Prostate gland (tissue), 2 donors: ENCODE results near the gene ESRRB. TPM values are rescaled to one million over a fixed set of nuclear protein-coding genes. Genes with fewer than 3 reads are reported as not detected.

Experiments used
- DNase-seq: peaks from one replicate; pipeline ENCODE4 v3.0.0-alpha.2; 2019; ENCODE audit warnings: low spot score
- H3K27ac ChIP-seq, 2 donors: fragments of 200-600 bp; sonication (generic); 2 replicates each; pipeline ENCODE4 v1.5.1; 2017 to 2019
- H3K27me3 ChIP-seq: fragments of 200-600 bp; sonication (generic); replicated peaks from 2 replicates; pipeline ENCODE4 v1.5.1; 2019; ENCODE audit not compliant: insufficient read depth
- H3K36me3 ChIP-seq, 2 donors: fragments of 200-600 bp; sonication (generic); 1 replicate in 1 of 2; 2 replicates in 1 of 2; pipeline versions ENCODE4 v1.5.1 to v1.8.1; 2017 to 2019
- H3K4me1 ChIP-seq: fragments of 200-600 bp; sonication (generic); replicated peaks from 2 replicates; pipeline ENCODE4 v1.5.1; 2019
- H3K4me3 ChIP-seq, 2 donors: fragments of 200-600 bp; sonication (generic); 2 replicates each; pipeline ENCODE4 v1.5.1; 2017 to 2019
- H3K9me3 ChIP-seq: fragments of 200-600 bp; sonication (generic); 2 replicates; pipeline ENCODE4 v1.5.1; 2017
- CTCF ChIP-seq, 4 experiments: fragments of 200-600 bp in 2 of 4; fragments of 450-650 bp in 2 of 4; sonication (generic) in 2 of 4; IDR thresholded peaks; 1 replicate in 3 of 4; 2 replicates in 1 of 4; pipeline ENCODE4 v1.5.1; 2016 to 2019; ENCODE audit warnings: antibody characterized with exemption in 4 of 4, mild to moderate bottlenecking in 2 of 4, moderate library complexity in 2 of 4
- POLR2A ChIP-seq: fragments of 450-650 bp; IDR thresholded peaks from one replicate; pipeline ENCODE4 v1.6.1; 2016; ENCODE audit warnings: antibody characterized with exemption, mild to moderate bottlenecking
- POLR2AphosphoS5 ChIP-seq: sonication (generic); formaldehyde crosslinking; IDR thresholded peaks from one replicate; pipeline ENCODE4 v1.6.1; 2017; ENCODE audit warnings: antibody characterized with exemption
- WGBS: methylation state at CpG from one replicate; pipeline ENCODE4 v1.1.5; 2018; 5-methylcytosine and 5-hydroxymethylcytosine counted together
- intact Hi-C: fragments of 100-400 bp; cut with DNase I; formaldehyde crosslinking; loops from one replicate; pipeline ENCODE4 v1.14.2; 2022
- total RNA-seq, 2 donors: library from RNA; depleted of rRNA; stranded (reverse); fragments of >200 nt; gene quantifications; one replicate each; pipeline ENCODE4 v1.1.0, GENCODE V29; 2016

ESRRB gene
- total RNA-seq, 2 donors from 2014 or later: 0.32 TPM; not detected in 1

- Histone ChIP-seq H3K4me1 (no peaks in the 10 kb centered on the region), H3K36me3 (no peaks in the 10 kb centered on the region), H3K4me3 (no peak overlapping the region), H3K27me3 (no peaks in the 10 kb centered on the region), H3K9me3 (no peaks in the 10 kb centered on the region), H3K27ac (peak overlapping the region in 1 of 2 donors; percentile 11)
- TF ChIP-seq CTCF (IDR thresholded peaks at IDR 0.05) (peak in 1 of 4 experiments; percentile 7), POLR2AphosphoS5 (peak; percentile 37), POLR2A (no peak)
- peak; percentile 74 for DNase-seq
- WGBS: 43% methylated on average over 2 of the region's 2 CpGs
- intact Hi-C loops: no loop called here
Observed at GRCh38 chr14:76550534-76550933, 174.6 kb downstream of the ESRRB start.

- intact Hi-C loops: no loop called here
- Histone ChIP-seq H3K36me3 (no peaks in the 10 kb centered on the region), H3K4me1 (no peaks in the 10 kb centered on the region), H3K9me3 (no peaks in the 10 kb centered on the region), H3K4me3 (no peak overlapping the region), H3K27me3 (no peaks in the 10 kb centered on the region), H3K27ac (no peak overlapping the region)
- TF ChIP-seq POLR2AphosphoS5 (no peak), CTCF (IDR thresholded peaks at IDR 0.05) (no peak), POLR2A (no peak)
- DNase-seq: no peak
- WGBS: 67% methylated on average over 2 of the region's 2 CpGs
Observed at GRCh38 chr14:76551116-76551515, 175.2 kb downstream of the ESRRB start.

Other genes with a start within 250 kb of the ESRRB start
- gene GPATCH2L, start 224.2 kb upstream of the ESRRB start, total RNA-seq: 10 to 100 TPM; 39.0 to 60.3 TPM